IPS-15b (cell line): ENCODE data around the gene OLFM1.

Experiments used
- H3K27me3 ChIP-seq: one replicate; pipeline ENCODE4 v1.6.1; 2013; ENCODE audit warnings: low read length; ENCODE audit not compliant: control insufficient read depth, insufficient read depth
- H3K36me3 ChIP-seq: one replicate; pipeline ENCODE4 v1.6.1; 2013; ENCODE audit warnings: low read length; ENCODE audit not compliant: control insufficient read depth, insufficient read depth
- H3K4me1 ChIP-seq: one replicate; pipeline ENCODE4 v1.6.1; 2013; ENCODE audit warnings: mild to moderate bottlenecking, low read length; ENCODE audit not compliant: control insufficient read depth, insufficient read depth
- H3K4me3 ChIP-seq: one replicate; pipeline ENCODE4 v1.5.1; 2013; ENCODE audit warnings: low read depth, low read length
- H3K9ac ChIP-seq: one replicate; pipeline ENCODE4 v1.6.1; 2013; ENCODE audit warnings: low read depth, mild to moderate bottlenecking, low read length
- H3K9me3 ChIP-seq: one replicate; pipeline ENCODE4 v1.6.1; 2013; ENCODE audit warnings: mild to moderate bottlenecking, low read length; ENCODE audit not compliant: control insufficient read depth, insufficient read depth

The OLFM1 gene

GRCh38 chr9:135073741-135074305 is 13.6 kb upstream of the OLFM1 start:
- Histone ChIP-seq H3K36me3 (no peaks in the 10 kb centered on the region), H3K4me1 (peaks cover 5% of the 10 kb centered on the region), H3K4me3 (no peak overlapping the region), H3K9me3 (no peaks in the 10 kb centered on the region), H3K9ac (no peak overlapping the region), H3K27me3 (peaks cover 10% of the 10 kb centered on the region)

GRCh38 chr9:135074354-135075233 is 12.9 kb upstream of the OLFM1 start:
- peak overlapping the region; percentile 56 for H3K4me3 ChIP-seq
- peaks cover 10% of the 10 kb centered on the region for H3K27me3 ChIP-seq
- H3K4me1 ChIP-seq, result peaks cover 5% of the 10 kb centered on the region
- H3K36me3 ChIP-seq, result no peaks in the 10 kb centered on the region
- no peak overlapping the region for H3K9ac ChIP-seq
- no peaks in the 10 kb centered on the region for H3K9me3 ChIP-seq

- H3K27me3 ChIP-seq, result peaks cover 10% of the 10 kb centered on the region
- peak overlapping the region; percentile 56 for H3K4me3 ChIP-seq
- no peak overlapping the region for H3K9ac ChIP-seq
- H3K36me3 ChIP-seq, result no peaks in the 10 kb centered on the region
- no peaks in the 10 kb centered on the region for H3K9me3 ChIP-seq
- H3K4me1 ChIP-seq, result peaks cover 5% of the 10 kb centered on the region
These were observed 12.0 kb upstream of the OLFM1 start for GRCh38 chr9:135075234-135076142.

GRCh38 chr9:135076143-135076875 is 11.2 kb upstream of the OLFM1 start:
- Histone ChIP-seq H3K4me1 (peaks cover 5% of the 10 kb centered on the region), H3K27me3 (peaks cover 10% of the 10 kb centered on the region), H3K4me3 (peak overlapping the region; percentile 56), H3K36me3 (no peaks in the 10 kb centered on the region), H3K9ac (no peak overlapping the region), H3K9me3 (no peaks in the 10 kb centered on the region)

GRCh38 chr9:135076876-135077430 is 10.5 kb upstream of the OLFM1 start:
- H3K9ac ChIP-seq, result no peak overlapping the region
- H3K9me3 ChIP-seq, result no peaks in the 10 kb centered on the region
- no peaks in the 10 kb centered on the region for H3K36me3 ChIP-seq
- H3K4me1 ChIP-seq, result peaks cover 5% of the 10 kb centered on the region
- H3K27me3 ChIP-seq, result peaks cover 10% of the 10 kb centered on the region
- H3K4me3 ChIP-seq, result no peak overlapping the region

DNA sequence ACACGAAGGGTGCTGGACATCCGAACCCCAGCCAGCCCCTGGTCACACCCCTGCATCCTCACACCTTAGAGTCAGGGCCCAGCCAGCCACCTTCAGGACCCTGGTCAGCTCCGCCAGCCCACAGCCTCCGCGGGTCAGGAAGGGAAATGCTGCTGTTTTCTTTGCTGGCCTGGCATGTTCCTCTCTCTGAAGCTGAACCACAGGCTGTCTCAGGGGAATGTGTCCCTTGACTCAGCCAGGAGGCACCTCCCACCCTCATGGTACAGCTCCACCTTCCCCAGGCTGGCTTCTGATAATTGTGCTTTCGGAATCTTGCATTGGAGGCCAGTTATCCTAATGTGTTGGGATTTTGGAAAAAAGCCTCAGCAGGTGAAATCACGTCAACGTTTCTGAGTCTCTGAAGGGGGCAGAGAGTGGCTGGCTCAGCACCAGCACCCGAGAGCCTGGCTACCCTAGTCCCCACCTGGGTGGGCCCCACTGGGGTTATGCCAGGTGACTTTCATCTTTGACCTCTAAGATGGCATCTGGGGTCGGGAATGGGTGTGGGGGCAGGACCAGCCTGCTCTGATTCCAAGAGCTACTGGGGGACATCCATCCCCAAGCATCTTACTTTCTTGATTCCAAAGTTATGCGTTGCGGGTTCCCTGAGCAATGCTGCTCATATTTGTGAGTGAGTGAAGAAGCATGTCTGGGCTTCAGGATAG is 9.8 kb upstream of the OLFM1 start:
- no peaks in the 10 kb centered on the region for H3K36me3 ChIP-seq
- H3K27me3 ChIP-seq, result peaks cover 10% of the 10 kb centered on the region
- H3K9ac ChIP-seq, result no peak overlapping the region
- no peak overlapping the region for H3K4me3 ChIP-seq
- peaks cover 5% of the 10 kb centered on the region for H3K4me1 ChIP-seq
- no peaks in the 10 kb centered on the region for H3K9me3 ChIP-seq

GRCh38 chr9:135078361-135078821 is 9.1 kb upstream of the OLFM1 start:
- Histone ChIP-seq H3K27me3 (peaks cover 10% of the 10 kb centered on the region), H3K4me3 (no peak overlapping the region), H3K9ac (no peak overlapping the region), H3K4me1 (peaks cover 5% of the 10 kb centered on the region), H3K9me3 (no peaks in the 10 kb centered on the region), H3K36me3 (no peaks in the 10 kb centered on the region)

DNA sequence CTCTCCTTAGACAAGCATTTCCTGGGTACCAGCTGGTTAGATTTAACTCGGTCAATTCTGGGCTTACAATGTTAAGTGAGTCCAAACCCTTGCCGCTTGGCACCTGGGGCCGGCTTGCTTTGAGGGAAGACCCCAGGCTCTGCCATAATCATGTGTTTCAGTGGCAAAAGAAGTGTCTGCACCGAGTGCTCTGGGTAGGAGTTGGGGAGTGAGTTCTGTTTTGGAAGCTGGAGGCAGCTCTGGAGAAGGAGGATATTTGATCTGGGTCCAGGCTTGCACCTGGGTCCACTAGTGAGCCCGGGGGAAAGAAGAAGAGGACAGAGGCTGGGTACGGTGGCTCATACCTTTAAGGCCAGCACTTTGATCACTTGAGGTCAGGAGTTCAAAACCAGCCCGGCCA is 8.4 kb upstream of the OLFM1 start:
- H3K9ac ChIP-seq, result no peak overlapping the region
- no peaks in the 10 kb centered on the region for H3K9me3 ChIP-seq
- peaks cover 10% of the 10 kb centered on the region for H3K27me3 ChIP-seq
- no peaks in the 10 kb centered on the region for H3K36me3 ChIP-seq
- H3K4me1 ChIP-seq, result peaks cover 5% of the 10 kb centered on the region
- no peak overlapping the region for H3K4me3 ChIP-seq

- Histone ChIP-seq H3K27me3 (peaks cover 10% of the 10 kb centered on the region), H3K4me3 (no peak overlapping the region), H3K4me1 (peaks cover 5% of the 10 kb centered on the region), H3K9me3 (no peaks in the 10 kb centered on the region), H3K9ac (no peak overlapping the region), H3K36me3 (no peaks in the 10 kb centered on the region)
These were observed 7.8 kb upstream of the OLFM1 start for GRCh38 chr9:135079676-135080075.

DNA sequence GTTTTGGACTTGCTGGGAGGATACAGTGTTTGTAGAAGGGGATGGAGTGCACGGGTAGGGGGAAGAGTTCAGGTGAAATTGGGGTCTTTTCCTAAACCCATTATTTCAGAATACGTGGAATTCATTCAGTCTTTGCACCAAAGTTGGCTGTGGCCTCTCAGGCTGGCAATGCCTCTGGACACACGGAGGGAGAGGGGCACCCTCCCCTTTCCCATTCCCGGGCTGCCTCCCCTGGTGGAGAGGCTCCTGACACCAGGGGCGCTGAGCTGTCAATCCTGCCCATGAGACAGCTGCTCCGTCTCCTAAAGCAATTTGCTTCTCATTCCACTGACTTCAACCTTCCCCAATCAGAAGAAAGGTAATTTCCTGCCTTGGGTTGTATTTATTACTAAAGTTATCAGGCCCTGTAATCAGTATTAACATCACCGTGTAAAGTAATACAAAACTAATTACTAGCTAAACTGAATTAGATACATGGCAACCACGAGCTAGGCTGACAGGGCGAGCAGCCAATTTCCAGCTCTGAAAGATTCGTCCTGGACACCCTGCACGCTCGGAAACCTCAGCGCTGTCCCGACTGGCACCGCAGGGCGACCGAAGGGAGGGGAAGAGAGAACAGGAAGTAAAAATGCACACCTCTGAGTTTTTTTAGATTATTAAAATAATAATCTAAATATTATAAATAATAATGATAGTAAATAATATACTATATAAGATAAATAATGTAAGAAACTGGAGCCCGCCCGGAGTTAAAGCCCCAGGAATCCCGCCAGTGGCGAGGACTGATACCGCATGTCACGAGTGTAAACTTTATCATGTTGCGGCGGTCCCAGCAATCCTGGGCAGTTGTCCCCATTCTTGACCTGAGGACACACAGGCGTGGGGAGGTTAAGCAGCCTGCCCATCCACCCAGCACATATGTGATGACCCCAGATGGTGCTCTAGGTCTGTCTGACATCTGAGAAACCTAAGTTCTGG is 6.9 kb upstream of the OLFM1 start:
- Histone ChIP-seq H3K4me3 (no peak overlapping the region), H3K9ac (no peak overlapping the region), H3K9me3 (no peaks in the 10 kb centered on the region), H3K36me3 (no peaks in the 10 kb centered on the region), H3K4me1 (peaks cover 5% of the 10 kb centered on the region), H3K27me3 (peaks cover 10% of the 10 kb centered on the region)
